Type B pancreatic cell (in vitro differentiated cells): ENCODE data around the gene MDC1. TPM values are rescaled to one million over a fixed set of nuclear protein-coding genes. Genes with fewer than 3 reads are reported as not detected.
A peak's percentile ranks its signal among the peaks of the same experiment; 100 is the strongest.
"Not testable (repeated sequence)": the region's sequence is repeated elsewhere in the genome, so short reads cannot be mapped to it uniquely, and the experiment has no call there.

Experiments
- DNase-seq: peaks from one replicate; pipeline ENCODE4 v3.0.0; 2021; ENCODE audit warnings: mixed read lengths; ENCODE audit not compliant: unreplicated experiment; ENCODE audit errors: extremely low spot score
- H3K27ac Mint-ChIP-seq: 2 replicates; pipeline ENCODE4 v1.8.0; 2021; ENCODE audit warnings: mild to moderate bottlenecking, mixed read lengths
- H3K27me3 Mint-ChIP-seq: 2 replicates; pipeline ENCODE4 v1.8.0; 2021; ENCODE audit warnings: mixed read lengths
- H3K36me3 Mint-ChIP-seq: 2 replicates; pipeline ENCODE4 v1.8.0; 2021; ENCODE audit warnings: mixed read lengths
- H3K4me1 Mint-ChIP-seq: one replicate; pipeline ENCODE4 v1.8.0; 2021; ENCODE audit warnings: mixed read lengths; ENCODE audit not compliant: unreplicated experiment
- H3K4me3 Mint-ChIP-seq: 2 replicates; pipeline ENCODE4 v1.8.0; 2021; ENCODE audit warnings: mild to moderate bottlenecking, mixed read lengths
- H3K9me3 Mint-ChIP-seq: 2 replicates; pipeline ENCODE4 v1.8.0; 2021; ENCODE audit warnings: mixed read lengths
- long read RNA-seq: library from polyadenylated mRNA; unstranded; transcript quantifications from one replicate; pipeline ENCODE4 v2.0.0, GENCODE V29; 2020
- total RNA-seq: library from RNA; stranded (reverse); gene quantifications from 2 replicates; pipeline ENCODE4 v1.2.1, GENCODE V29; 2021; ENCODE audit warnings: low replicate concordance
- TF ChIP-seq, protein P1 (sequence below): fragments of 200-600 bp; sonication (generic); conservative IDR thresholded peaks from 2 replicates; pipeline ENCODE4 v1.5.0; 2021; ENCODE audit warnings: antibody characterized with exemption, mild to moderate bottlenecking

Gene MDC1, protein sequence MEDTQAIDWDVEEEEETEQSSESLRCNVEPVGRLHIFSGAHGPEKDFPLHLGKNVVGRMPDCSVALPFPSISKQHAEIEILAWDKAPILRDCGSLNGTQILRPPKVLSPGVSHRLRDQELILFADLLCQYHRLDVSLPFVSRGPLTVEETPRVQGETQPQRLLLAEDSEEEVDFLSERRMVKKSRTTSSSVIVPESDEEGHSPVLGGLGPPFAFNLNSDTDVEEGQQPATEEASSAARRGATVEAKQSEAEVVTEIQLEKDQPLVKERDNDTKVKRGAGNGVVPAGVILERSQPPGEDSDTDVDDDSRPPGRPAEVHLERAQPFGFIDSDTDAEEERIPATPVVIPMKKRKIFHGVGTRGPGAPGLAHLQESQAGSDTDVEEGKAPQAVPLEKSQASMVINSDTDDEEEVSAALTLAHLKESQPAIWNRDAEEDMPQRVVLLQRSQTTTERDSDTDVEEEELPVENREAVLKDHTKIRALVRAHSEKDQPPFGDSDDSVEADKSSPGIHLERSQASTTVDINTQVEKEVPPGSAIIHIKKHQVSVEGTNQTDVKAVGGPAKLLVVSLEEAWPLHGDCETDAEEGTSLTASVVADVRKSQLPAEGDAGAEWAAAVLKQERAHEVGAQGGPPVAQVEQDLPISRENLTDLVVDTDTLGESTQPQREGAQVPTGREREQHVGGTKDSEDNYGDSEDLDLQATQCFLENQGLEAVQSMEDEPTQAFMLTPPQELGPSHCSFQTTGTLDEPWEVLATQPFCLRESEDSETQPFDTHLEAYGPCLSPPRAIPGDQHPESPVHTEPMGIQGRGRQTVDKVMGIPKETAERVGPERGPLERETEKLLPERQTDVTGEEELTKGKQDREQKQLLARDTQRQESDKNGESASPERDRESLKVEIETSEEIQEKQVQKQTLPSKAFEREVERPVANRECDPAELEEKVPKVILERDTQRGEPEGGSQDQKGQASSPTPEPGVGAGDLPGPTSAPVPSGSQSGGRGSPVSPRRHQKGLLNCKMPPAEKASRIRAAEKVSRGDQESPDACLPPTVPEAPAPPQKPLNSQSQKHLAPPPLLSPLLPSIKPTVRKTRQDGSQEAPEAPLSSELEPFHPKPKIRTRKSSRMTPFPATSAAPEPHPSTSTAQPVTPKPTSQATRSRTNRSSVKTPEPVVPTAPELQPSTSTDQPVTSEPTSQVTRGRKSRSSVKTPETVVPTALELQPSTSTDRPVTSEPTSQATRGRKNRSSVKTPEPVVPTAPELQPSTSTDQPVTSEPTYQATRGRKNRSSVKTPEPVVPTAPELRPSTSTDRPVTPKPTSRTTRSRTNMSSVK (N-terminal part only)
- total RNA-seq, result 30.1 and 71.3 TPM in 2 replicates
- long read RNA-seq, partial matches to known transcripts, result 7 of 9 reads
- long read RNA-seq, other reads (novel, unspliced or antisense), result 2 of 9 reads

- Mint-ChIP-seq H3K9me3 (peaks cover 4% of the 10 kb centered on the region), H3K4me3 (peak within 1 kb of the TSS; percentile 97), H3K36me3 (peaks cover 39% of the 10 kb centered on the region), H3K4me1 (peaks cover 25% of the 10 kb centered on the region), H3K27me3 (peaks cover 7% of the 10 kb centered on the region), H3K27ac (peak within 1 kb of the TSS; percentile 100)
- TF ChIP-seq, protein P1, sequence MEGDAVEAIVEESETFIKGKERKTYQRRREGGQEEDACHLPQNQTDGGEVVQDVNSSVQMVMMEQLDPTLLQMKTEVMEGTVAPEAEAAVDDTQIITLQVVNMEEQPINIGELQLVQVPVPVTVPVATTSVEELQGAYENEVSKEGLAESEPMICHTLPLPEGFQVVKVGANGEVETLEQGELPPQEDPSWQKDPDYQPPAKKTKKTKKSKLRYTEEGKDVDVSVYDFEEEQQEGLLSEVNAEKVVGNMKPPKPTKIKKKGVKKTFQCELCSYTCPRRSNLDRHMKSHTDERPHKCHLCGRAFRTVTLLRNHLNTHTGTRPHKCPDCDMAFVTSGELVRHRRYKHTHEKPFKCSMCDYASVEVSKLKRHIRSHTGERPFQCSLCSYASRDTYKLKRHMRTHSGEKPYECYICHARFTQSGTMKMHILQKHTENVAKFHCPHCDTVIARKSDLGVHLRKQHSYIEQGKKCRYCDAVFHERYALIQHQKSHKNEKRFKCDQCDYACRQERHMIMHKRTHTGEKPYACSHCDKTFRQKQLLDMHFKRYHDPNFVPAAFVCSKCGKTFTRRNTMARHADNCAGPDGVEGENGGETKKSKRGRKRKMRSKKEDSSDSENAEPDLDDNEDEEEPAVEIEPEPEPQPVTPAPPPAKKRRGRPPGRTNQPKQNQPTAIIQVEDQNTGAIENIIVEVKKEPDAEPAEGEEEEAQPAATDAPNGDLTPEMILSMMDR, result peak; percentile 63
- DNase-seq, result peak; percentile 98
Measured at GRCh38 chr6:30717129-30717844, at the start of gene MDC1. Gene MDC1 (minus strand): TSS chr6:30717281. CDS start chr6:30715175, 2,106 bp downstream.

GRCh38 chr6:30766461-30767157, 49.5 kb upstream of the MDC1 start:
- Mint-ChIP-seq H3K36me3 (no peaks in the 10 kb centered on the region), H3K9me3 (peaks cover 4% of the 10 kb centered on the region), H3K4me1 (peaks cover 53% of the 10 kb centered on the region), H3K27me3 (no peaks in the 10 kb centered on the region), H3K27ac (no peak overlapping the region), H3K4me3 (no peak overlapping the region)
- TF ChIP-seq, protein P1, result no peak
- DNase-seq, result no peak

DNA sequence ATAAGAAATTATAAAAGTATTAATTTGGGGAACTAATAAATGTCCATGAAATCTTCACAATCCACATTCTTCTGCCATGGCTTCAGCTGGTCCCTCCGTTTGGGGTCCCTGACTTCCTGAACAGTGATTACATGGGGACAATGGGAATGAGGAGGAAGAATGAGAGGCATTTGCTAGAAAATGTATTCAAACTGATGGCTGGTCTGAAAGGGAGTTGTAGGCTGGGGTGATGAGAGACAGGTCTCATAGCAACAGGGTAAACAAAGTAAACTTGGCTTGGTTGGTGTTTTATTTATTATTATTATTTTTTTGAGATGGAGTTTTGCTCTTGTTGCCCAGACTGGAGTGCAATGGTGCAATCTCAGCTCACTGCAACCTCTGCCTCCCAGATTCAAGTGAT, 48.4 kb upstream of the MDC1 start:
- not testable (repeated sequence) for H3K27ac Mint-ChIP-seq, H3K27me3 Mint-ChIP-seq, H3K9me3 Mint-ChIP-seq, H3K4me3 Mint-ChIP-seq, DNase-seq, H3K36me3 Mint-ChIP-seq
- H3K4me1 Mint-ChIP-seq, result peaks cover 56% of the 10 kb centered on the region

- not testable (repeated sequence) for H3K27me3 Mint-ChIP-seq, H3K9me3 Mint-ChIP-seq, DNase-seq, H3K36me3 Mint-ChIP-seq
- Mint-ChIP-seq H3K27ac (peak overlapping the region; percentile 77), H3K4me3 (peak overlapping the region; percentile 57), H3K4me1 (peaks cover 51% of the 10 kb centered on the region)
Measured at GRCh38 chr6:30764490-30765043, 47.5 kb upstream of the MDC1 start.

- Mint-ChIP-seq H3K36me3 (no peaks in the 10 kb centered on the region), H3K4me3 (peak overlapping the region; percentile 57), H3K4me1 (peaks cover 50% of the 10 kb centered on the region), H3K27ac (peak overlapping the region; percentile 77), H3K9me3 (peaks cover 4% of the 10 kb centered on the region), H3K27me3 (no peaks in the 10 kb centered on the region)
- DNase-seq, result no peak
- TF ChIP-seq, protein P1, result peak; percentile 16
Measured at GRCh38 chr6:30763618-30764489, 46.8 kb upstream of the MDC1 start.
